ENCODE results near the gene STAG2.

- TF ChIP-seq YY1 (IDR thresholded peaks at IDR 0.05; ENCODE audit: insufficient read depth, insufficient read length), result no peak
- TF ChIP-seq ZNF274 (IDR thresholded peaks at IDR 0.05; ENCODE audit: low read depth, low read length), result no peak
- no peak for TF ChIP-seq SUZ12 (IDR thresholded peaks at IDR 0.05; ENCODE audit: extremely low read depth, insufficient read depth, insufficient read length)
These were observed 124.9 kb downstream of the STAG2 start for GRCh38 chrX:124086411-124086810.

All from NT2/D1 (cell line).